CD14-positive monocyte (primary cell): ENCODE data around the gene PYGB. TPM values are rescaled to one million over a fixed set of nuclear protein-coding genes. Genes with fewer than 3 reads are reported as not detected.

Source experiments
- DNase-seq, 3 donors: peaks; one replicate each; pipeline ENCODE4 v3.0.0-alpha.2; 2011 to 2022
- H2AFZ ChIP-seq: 2 replicates; pipeline ENCODE4 v1.6.0; 2012; ENCODE audit warnings: mild to moderate bottlenecking, low read depth, low read length, inconsistent platforms; ENCODE audit not compliant: insufficient read depth, poor library complexity, severe bottlenecking
- H3K27ac ChIP-seq, 2 donors: 1 replicate in 1 of 2; 2 replicates in 1 of 2; pipeline ENCODE4 v1.5.1; 2012 to 2013; ENCODE audit warnings: low read length in 2 of 2, control low read depth in 1 of 2, inconsistent platforms in 1 of 2, low read depth in 1 of 2, mild to moderate bottlenecking in 1 of 2
- H3K27me3 ChIP-seq, 2 donors: one replicate each; pipeline versions ENCODE4 v1.6.0 to v1.6.1; 2011 to 2013; ENCODE audit warnings: low read length in 2 of 2; ENCODE audit not compliant: control insufficient read depth in 2 of 2, insufficient read depth in 2 of 2
- H3K36me3 ChIP-seq, 2 donors: replicated peaks in 1 of 2; 1 replicate in 1 of 2; 2 replicates in 1 of 2; pipeline versions ENCODE4 v1.5.1 to v1.6.1; 2012 to 2013; ENCODE audit warnings: low read length in 2 of 2, control low read depth in 1 of 2, inconsistent platforms in 1 of 2, mild to moderate bottlenecking in 1 of 2; ENCODE audit not compliant: insufficient read depth in 2 of 2, control insufficient read depth in 1 of 2
- H3K4me1 ChIP-seq, 2 donors: 1 replicate in 1 of 2; 2 replicates in 1 of 2; pipeline versions ENCODE4 v1.5.1 to v1.6.1; 2012 to 2013; ENCODE audit warnings: low read length in 2 of 2, control low read depth in 1 of 2, inconsistent platforms in 1 of 2, mild to moderate bottlenecking in 1 of 2, moderate library complexity in 1 of 2; ENCODE audit not compliant: insufficient read depth in 2 of 2, control insufficient read depth in 1 of 2
- H3K4me2 ChIP-seq: replicated peaks from 2 replicates; pipeline ENCODE3; 2012; ENCODE audit warnings: low read length, moderate library complexity, mild to moderate bottlenecking; ENCODE audit not compliant: poor library complexity, severe bottlenecking; ENCODE audit errors: extremely low read depth
- H3K4me3 ChIP-seq, 3 experiments: fragments of 200-600 bp in 1 of 3; sonication (generic) in 1 of 3; replicated peaks in 1 of 3; 1 replicate in 2 of 3; 2 replicates in 1 of 3; pipeline ENCODE4 v1.5.1; 2011 to 2013; ENCODE audit warnings: low read length in 3 of 3, mild to moderate bottlenecking in 3 of 3, control low read depth in 2 of 3, low read depth in 2 of 3, inconsistent platforms in 1 of 3, moderate library complexity in 1 of 3
- H3K79me2 ChIP-seq: 2 replicates; pipeline ENCODE4 v1.6.0; 2012; ENCODE audit warnings: mild to moderate bottlenecking, control low read depth, inconsistent platforms, low read length, moderate library complexity; ENCODE audit not compliant: insufficient read depth
- H3K9ac ChIP-seq: 2 replicates; pipeline ENCODE4 v1.6.0; 2017; ENCODE audit warnings: low read length, mild to moderate bottlenecking; ENCODE audit not compliant: insufficient read depth, poor library complexity, severe bottlenecking
- H3K9me3 ChIP-seq, 2 donors: replicated peaks in 1 of 2; 1 replicate in 1 of 2; 2 replicates in 1 of 2; pipeline versions ENCODE4 v1.5.1 to v1.6.1; 2012 to 2013; ENCODE audit warnings: low read length in 2 of 2, control low read depth in 1 of 2; ENCODE audit not compliant: control insufficient read depth in 1 of 2, insufficient read depth in 1 of 2
- H4K20me1 ChIP-seq: 2 replicates; pipeline ENCODE4 v1.6.0; 2012; ENCODE audit warnings: mild to moderate bottlenecking, low read length, control low read depth, moderate library complexity; ENCODE audit not compliant: insufficient read depth
- H3K27ac Mint-ChIP-seq, 7 donors: one replicate each; pipeline ENCODE4 v1.8.0; 2020; ENCODE audit warnings: mild to moderate bottlenecking in 7 of 7, mixed read lengths in 7 of 7, moderate library complexity in 6 of 7, inconsistent platforms in 2 of 7
- H3K27me3 Mint-ChIP-seq, 3 donors: one replicate each; pipeline ENCODE4 v1.8.0; 2021 to 2022; ENCODE audit warnings: low read depth in 3 of 3, mild to moderate bottlenecking in 3 of 3, mixed read lengths in 3 of 3, moderate library complexity in 3 of 3, inconsistent platforms in 1 of 3
- H3K36me3 Mint-ChIP-seq, 2 donors: one replicate each; pipeline ENCODE4 v1.8.0; 2020; ENCODE audit warnings: mixed read lengths in 2 of 2, inconsistent platforms in 1 of 2, mild to moderate bottlenecking in 1 of 2
- H3K4me1 Mint-ChIP-seq: one replicate; pipeline ENCODE4 v1.8.0; 2020; ENCODE audit warnings: mild to moderate bottlenecking, mixed read lengths
- H3K4me3 Mint-ChIP-seq, 2 donors: one replicate each; pipeline ENCODE4 v1.8.0; 2020; ENCODE audit warnings: mild to moderate bottlenecking in 2 of 2, mixed read lengths in 2 of 2, moderate library complexity in 1 of 2
- H3K9me3 Mint-ChIP-seq, 7 donors: one replicate each; pipeline ENCODE4 v1.8.0; 2020 to 2022; ENCODE audit warnings: mixed read lengths in 7 of 7, mild to moderate bottlenecking in 6 of 7, moderate library complexity in 6 of 7, inconsistent platforms in 2 of 7
- CTCF ChIP-seq: fragments of 200-600 bp; IDR thresholded peaks from one replicate; pipeline ENCODE4 v1.8.0; 2022; ENCODE audit warnings: antibody characterized with exemption, mild to moderate bottlenecking
- WGBS: methylation state at CpG from one replicate; pipeline ENCODE4 v1.1.5; 2013; ENCODE audit warnings: missing lambda C conversion rate; ENCODE audit not compliant: insufficient coverage; 5-methylcytosine and 5-hydroxymethylcytosine counted together
- intact Hi-C, 2 donors: fragments of 100-400 bp; cut with micrococcal nuclease; formaldehyde crosslinking; loops; one replicate each; pipeline versions ENCODE4 v1.15.0 to v1.15.1; 2023
- polyA plus RNA-seq, 3 donors: library from polyadenylated mRNA; depleted of rRNA in 1 of 3; unstranded in 2 of 3; stranded (reverse) in 1 of 3; fragments of 300-500 nt in 2 of 3; fragments of >200 nt in 1 of 3; fragmentation: Illumina TruSeq in 2 of 3; gene quantifications; 1 replicate in 2 of 3; 2 replicates in 1 of 3; pipeline ENCODE4 v1.2.3, GENCODE V29; 2012 to 2021

PYGB gene
- polyA plus RNA-seq, 3 donors = 26.6 to 33.2 (median 26.7) TPM

- Mint-ChIP-seq H3K36me3 (peaks cover 60 to 75% of the 10 kb centered on the region in 2 donors), H3K27me3 (peaks cover 2% of the 10 kb centered on the region in 3 donors), H3K9me3 (no peaks in the 10 kb centered on the region), H3K27ac (peak overlapping the region in 1 of 7 donors; percentile 31), H3K4me1 (no peaks in the 10 kb centered on the region), H3K4me3 (no peak overlapping the region)
- H3K36me3 ChIP-seq = peaks cover 66 to 80% of the 10 kb centered on the region in 2 donors
- no peak for DNase-seq
- H3K27ac ChIP-seq = no peak overlapping the region
- H3K79me2 ChIP-seq = peaks cover 3% of the 10 kb centered on the region
- H3K9ac ChIP-seq = no peak overlapping the region
- no peaks in the 10 kb centered on the region for H3K9me3 ChIP-seq
- H3K4me3 ChIP-seq = no peak overlapping the region
- H3K4me2 ChIP-seq = no peak overlapping the region
- no peaks in the 10 kb centered on the region for H4K20me1 ChIP-seq
- no peaks in the 10 kb centered on the region for H3K27me3 ChIP-seq
- H2AFZ ChIP-seq = no peak overlapping the region
- intact Hi-C loops = no loop called here
- WGBS = 100% methylated on average over 1 of the region's 5 CpGs
- no peak for TF ChIP-seq CTCF
- H3K4me1 ChIP-seq = no peaks in the 10 kb centered on the region
Observed at GRCh38 chr20:25212242-25212641, 35.6 kb upstream of the PYGB start.

GRCh38 chr20:25213566-25214425 lies 34.1 kb upstream of the PYGB start:
- WGBS = 98% methylated on average over 16 of the region's 21 CpGs
- Histone ChIP-seq H3K4me2 (no peak overlapping the region), H3K9ac (no peak overlapping the region), H3K9me3 (no peaks in the 10 kb centered on the region), H4K20me1 (no peaks in the 10 kb centered on the region), H2AFZ (no peak overlapping the region), H3K79me2 (no peaks in the 10 kb centered on the region), H3K27ac (no peak overlapping the region), H3K27me3 (no peaks in the 10 kb centered on the region), H3K36me3 (peaks cover 80 to 93% of the 10 kb centered on the region in 2 donors), H3K4me1 (no peaks in the 10 kb centered on the region), H3K4me3 (no peak overlapping the region)
- Mint-ChIP-seq H3K27me3 (peaks cover 2% of the 10 kb centered on the region in 3 donors), H3K4me3 (no peak overlapping the region), H3K9me3 (no peaks in the 10 kb centered on the region), H3K4me1 (no peaks in the 10 kb centered on the region), H3K36me3 (peaks cover 67 to 88% of the 10 kb centered on the region in 2 donors), H3K27ac (peak overlapping the region in 2 of 7 donors; percentile 31 to 35)
- intact Hi-C loops = no loop called here
- TF ChIP-seq CTCF = no peak
- no peak for DNase-seq
